GM20000 (cell line): Measurements from ENCODE around the gene CHRND.
"Not testable (repeated sequence)": the region's sequence is repeated elsewhere in the genome, so short reads cannot be mapped to it uniquely, and the experiment has no call there.

Experiments used
- DNase-seq: peaks from one replicate; pipeline ENCODE4 v3.0.0; 2012; ENCODE audit warnings: low spot score
- CTCF ChIP-seq: IDR thresholded peaks from 2 replicates; pipeline ENCODE4 v1.5.1; 2012; ENCODE audit warnings: mild to moderate bottlenecking, control low read depth; ENCODE audit errors: extremely low read depth, missing control alignments

The CHRND gene

DNA sequence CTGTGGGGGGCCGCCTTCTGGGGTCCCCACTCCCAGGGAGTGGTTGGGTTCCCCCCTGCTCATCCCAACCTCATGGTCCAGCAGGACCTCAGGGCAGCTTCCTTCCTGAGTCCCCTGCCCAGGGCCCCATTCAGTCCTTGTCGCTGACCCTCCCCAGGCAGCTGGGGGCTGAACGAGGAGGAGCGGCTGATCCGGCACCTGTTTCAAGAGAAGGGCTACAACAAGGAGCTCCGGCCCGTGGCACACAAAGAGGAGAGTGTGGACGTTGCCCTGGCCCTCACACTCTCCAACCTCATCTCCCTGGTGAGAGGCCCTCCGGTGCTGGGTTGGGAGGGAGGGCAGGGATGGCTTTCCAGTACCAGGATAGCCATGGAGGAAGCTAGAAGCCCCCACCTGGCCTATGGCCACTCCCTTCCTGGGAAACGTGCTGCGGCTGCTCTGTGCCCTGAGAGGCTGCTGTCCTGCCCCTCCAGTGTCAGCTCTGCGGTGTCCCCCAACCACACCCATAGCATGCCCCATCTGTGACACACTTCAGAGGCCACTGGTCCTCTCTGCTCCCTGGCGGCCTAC is 497 bp downstream of the CHRND start:
- TF ChIP-seq CTCF, result no peak
- DNase-seq, result no peak

DNA sequence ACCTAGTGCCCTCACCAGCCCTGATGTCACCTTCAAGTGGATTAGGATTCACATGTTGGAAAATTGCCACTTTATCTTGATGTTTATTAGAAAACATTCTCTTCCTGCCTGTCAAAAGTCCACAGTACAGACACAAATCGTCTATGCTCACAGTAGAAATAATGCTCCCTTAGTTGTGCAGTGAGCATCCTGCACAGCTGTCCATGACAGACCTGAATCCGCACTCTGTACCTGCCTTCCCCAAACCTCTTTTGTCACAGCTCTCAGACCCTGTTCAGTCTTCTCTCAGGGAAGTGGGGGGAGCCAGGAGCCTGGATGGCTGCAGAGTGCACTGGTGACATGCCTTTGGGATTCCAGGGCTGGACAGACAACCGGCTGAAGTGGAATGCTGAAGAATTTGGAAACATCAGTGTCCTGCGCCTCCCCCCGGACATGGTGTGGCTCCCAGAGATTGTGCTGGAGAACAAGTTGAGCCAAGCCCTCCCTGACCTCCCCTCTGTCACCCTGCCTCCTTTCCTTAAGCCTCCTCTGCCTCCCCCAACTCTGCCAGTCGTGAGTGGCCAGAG is 2.0 kb downstream of the CHRND start:
- no peak for DNase-seq
- TF ChIP-seq CTCF, result no peak

DNA sequence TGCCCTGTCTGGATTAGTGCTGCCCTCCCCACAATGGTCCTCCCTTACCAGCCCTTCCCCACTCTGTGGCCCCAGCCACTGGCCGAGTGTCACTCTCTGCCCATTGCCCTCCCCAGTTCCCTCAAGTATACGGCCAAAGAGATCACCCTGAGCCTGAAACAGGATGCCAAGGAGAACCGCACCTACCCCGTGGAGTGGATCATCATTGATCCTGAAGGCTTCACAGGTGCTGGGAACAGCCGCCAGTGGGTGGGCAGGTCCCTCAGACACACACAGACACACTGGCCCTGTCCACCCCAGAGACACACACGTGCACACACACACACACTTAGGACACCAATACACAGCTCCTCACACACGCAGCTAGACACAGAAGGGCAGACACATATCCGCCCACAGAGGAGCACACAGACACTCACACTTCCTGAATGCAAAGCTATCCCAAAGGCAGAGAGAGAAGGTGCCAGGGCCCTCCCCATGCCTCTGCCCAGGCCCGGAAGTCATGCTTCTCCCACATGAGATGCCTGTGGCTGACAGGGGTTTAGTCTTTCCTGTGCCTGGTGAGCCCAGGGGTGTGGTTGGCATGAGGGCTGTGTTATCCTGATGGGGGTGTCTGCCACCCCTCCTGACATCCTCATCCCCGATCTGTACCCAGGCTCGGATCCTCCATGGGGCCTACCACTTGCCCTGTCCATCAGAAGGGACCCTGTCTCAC is 2.9 kb downstream of the CHRND start:
- no peak for DNase-seq
- no peak for TF ChIP-seq CTCF

DNA sequence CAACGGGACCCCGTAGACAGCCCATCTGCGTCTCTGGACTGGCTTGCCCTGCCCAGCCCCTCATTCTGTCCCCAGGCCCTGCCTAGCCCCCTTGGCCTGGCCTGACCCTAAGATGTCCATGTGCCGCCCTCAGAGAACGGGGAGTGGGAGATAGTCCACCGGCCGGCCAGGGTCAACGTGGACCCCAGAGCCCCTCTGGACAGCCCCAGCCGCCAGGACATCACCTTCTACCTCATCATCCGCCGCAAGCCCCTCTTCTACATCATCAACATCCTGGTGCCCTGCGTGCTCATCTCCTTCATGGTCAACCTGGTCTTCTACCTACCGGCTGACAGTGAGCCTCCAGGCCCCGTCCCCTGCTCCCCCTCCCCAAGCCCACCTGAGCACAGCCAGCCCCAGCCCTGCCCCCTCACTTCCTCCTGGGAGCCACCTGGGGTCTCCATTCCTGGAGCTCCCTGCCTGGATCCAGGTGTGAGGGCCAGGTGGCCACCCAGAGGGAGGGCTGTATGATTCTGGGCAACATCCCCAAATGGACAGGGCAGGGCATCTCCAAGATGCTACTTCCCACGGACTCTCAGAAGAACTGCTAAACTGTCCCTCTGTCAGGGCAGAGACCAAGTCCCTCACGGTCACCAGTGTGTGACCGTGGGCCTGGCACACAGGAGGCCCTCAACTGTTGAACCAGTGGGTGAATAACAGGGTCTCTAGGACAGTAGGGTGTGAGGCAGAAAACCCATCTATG is 4.0 kb downstream of the CHRND start:
- no peak for DNase-seq
- no peak for TF ChIP-seq CTCF

GRCh38 chr2:232530626-232531260 is 4.8 kb downstream of the CHRND start:
- TF ChIP-seq CTCF, result no peak
- no peak for DNase-seq

GRCh38 chr2:232532419-232532818 is 6.5 kb downstream of the CHRND start:
- TF ChIP-seq CTCF, result no peak
- no peak for DNase-seq

- DNase-seq, result not testable (repeated sequence)
These were observed 6.9 kb downstream of the CHRND start for GRCh38 chr2:232532821-232533220.
